Hematopoietic multipotent progenitor cell treated with erythropoietin and hydrocortisone succinate and interleukin-3 and kit ligand, for 4 days (in vitro differentiated cells): ENCODE measurements around the gene TMEM79.
A peak's percentile ranks its signal among the peaks of the same experiment; 100 is the strongest.
"Not testable (repeated sequence)": the region's sequence is repeated elsewhere in the genome, so short reads cannot be mapped to it uniquely, and the experiment has no call there.

ENCODE experiments used
- DNase-seq: peaks from one replicate; pipeline ENCODE4 v3.0.0-alpha.2; 2015

Gene TMEM79

DNA sequence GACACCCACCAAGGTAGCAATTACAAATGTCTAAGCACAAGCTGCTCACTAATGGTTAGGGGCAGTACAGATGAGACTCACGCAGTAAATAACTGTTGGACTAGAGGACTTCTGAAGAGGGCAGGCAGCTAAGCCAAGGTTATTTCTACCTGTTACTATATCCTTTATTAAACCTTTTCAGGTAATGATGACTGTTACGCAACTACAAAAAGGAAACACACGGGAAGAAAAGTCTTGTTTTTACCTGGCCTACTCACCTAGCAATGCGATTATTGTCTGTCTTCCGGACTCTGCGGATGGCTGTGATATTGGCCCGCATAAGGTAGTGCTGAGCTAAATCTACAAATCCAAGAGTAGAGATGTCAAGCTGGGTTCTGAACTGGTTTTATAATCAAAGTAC lies 32.8 kb downstream of the TMEM79 start:
- no peak for DNase-seq

- DNase-seq: peak; percentile 63
Measured at GRCh38 chr1:156319664-156320063, 35.5 kb downstream of the TMEM79 start.

DNA sequence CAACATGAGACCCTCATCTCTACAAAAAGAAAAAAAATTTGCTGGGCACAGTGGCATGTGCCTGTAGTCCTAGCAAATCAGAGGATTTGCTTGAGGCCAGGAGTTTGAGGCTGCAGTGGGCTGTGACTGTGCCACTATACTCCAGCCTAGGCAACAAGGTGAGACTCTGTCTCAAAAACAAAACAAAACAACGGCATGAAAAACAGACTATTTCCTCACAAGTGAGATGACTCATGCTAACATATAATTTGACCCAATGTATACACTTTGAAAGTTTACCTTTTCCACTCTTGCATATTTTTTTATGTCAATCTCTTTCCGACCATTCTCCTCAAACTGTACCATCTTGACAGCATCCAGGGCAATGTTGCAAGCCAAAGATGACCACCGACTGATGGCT lies 36.4 kb downstream of the TMEM79 start:
- DNase-seq: no peak

- DNase-seq: not testable (repeated sequence)
Measured at GRCh38 chr1:156323179-156323578, 39.1 kb downstream of the TMEM79 start.

GRCh38 chr1:156336242-156336641 lies 52.1 kb downstream of the TMEM79 start:
- DNase-seq: peak; percentile 73

- no peak for DNase-seq
Measured at GRCh38 chr1:156337052-156337887, 53.1 kb downstream of the TMEM79 start.

GRCh38 chr1:156337888-156338179 lies 53.7 kb downstream of the TMEM79 start:
- no peak for DNase-seq

DNA sequence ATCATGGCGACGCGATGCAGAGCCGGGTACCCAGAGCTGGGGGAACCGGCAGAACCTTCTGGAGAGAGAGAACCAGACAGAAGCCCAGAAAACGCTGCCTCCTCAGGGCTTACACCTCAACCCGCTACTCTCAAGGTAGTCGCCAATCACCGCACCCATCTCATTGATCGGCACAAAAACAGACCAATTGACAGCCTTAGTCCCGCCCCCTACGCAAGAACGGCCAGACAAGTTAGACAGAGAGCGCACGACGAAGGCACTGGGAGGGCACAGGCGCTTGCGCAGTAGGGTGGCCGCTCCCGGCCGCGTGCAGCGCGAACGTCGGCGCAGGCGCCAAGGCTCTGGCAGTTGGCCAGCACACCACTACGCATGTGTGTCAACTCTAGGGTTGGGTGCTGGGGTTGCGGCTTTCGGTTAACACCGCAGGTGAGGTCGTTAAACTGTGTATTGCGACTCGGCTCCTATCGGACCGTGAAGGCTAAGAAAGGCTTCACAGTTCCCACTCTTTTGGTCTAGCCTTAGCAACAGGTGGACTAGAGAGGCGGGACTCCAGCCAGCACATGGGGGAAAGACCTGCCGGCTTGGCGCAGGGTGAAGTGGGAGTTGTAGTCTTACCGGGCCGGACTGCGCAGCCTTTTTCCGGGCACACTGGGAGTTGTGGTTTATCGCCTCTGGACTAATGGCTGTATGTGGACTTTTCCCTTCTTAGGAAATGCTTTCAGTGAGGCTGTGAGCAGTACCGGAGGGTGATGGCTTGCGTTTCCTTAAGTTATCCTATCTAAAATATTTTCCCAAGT lies 54.3 kb downstream of the TMEM79 start, which contains the start of the genes CCT3 and TSACC:
Gene CCT3, minus strand, starts transcription at position 113 of the 797 bp plus-strand sequence. Its CDS starts 108 bp downstream, at position 5.
Gene TSACC, plus strand, starts transcription at position 347 of the 797 bp plus-strand sequence. CDS start 1,232 bp downstream, outside the sequence.
- peak; percentile 100 for DNase-seq
